Prostate gland (tissue), 2 donors: ENCODE data around the gene OR51D1.

Experiments
- POLR2A ChIP-seq: fragments of 450-650 bp; IDR thresholded peaks from one replicate; pipeline ENCODE4 v1.6.1; 2016; ENCODE audit warnings: antibody characterized with exemption, mild to moderate bottlenecking
- POLR2AphosphoS5 ChIP-seq: sonication (generic); formaldehyde crosslinking; IDR thresholded peaks from one replicate; pipeline ENCODE4 v1.6.1; 2017; ENCODE audit warnings: antibody characterized with exemption
- TF ChIP-seq, protein P1 (sequence below), 4 experiments: fragments of 200-600 bp in 2 of 4; fragments of 450-650 bp in 2 of 4; sonication (generic) in 2 of 4; IDR thresholded peaks; 1 replicate in 3 of 4; 2 replicates in 1 of 4; pipeline ENCODE4 v1.5.1; 2016 to 2019; ENCODE audit warnings: antibody characterized with exemption in 4 of 4, mild to moderate bottlenecking in 2 of 4, moderate library complexity in 2 of 4

DNA sequence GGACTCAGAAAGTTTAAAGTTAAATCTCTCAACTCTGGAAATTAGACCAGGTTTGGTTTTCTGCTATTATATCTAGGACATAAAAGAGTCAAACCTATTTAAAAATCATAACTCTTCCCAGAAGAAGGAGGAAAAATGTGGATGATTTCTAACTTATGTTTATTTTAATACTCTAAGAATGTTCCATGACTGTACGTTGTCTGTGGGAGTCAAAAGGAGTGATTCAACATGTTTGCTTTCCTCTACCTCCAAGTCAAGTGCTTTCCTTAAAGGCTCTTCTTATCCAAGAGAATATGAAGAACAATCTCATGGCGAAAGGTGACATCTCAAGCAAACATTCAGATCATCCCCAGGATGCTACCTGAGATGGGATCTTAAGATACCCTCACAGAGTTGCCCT, 28.1 kb downstream of the OR51D1 start:
- TF ChIP-seq POLR2AphosphoS5 = no peak
- TF ChIP-seq, protein P1, sequence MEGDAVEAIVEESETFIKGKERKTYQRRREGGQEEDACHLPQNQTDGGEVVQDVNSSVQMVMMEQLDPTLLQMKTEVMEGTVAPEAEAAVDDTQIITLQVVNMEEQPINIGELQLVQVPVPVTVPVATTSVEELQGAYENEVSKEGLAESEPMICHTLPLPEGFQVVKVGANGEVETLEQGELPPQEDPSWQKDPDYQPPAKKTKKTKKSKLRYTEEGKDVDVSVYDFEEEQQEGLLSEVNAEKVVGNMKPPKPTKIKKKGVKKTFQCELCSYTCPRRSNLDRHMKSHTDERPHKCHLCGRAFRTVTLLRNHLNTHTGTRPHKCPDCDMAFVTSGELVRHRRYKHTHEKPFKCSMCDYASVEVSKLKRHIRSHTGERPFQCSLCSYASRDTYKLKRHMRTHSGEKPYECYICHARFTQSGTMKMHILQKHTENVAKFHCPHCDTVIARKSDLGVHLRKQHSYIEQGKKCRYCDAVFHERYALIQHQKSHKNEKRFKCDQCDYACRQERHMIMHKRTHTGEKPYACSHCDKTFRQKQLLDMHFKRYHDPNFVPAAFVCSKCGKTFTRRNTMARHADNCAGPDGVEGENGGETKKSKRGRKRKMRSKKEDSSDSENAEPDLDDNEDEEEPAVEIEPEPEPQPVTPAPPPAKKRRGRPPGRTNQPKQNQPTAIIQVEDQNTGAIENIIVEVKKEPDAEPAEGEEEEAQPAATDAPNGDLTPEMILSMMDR (IDR thresholded peaks at IDR 0.05) = no peak
- no peak for TF ChIP-seq POLR2A
